CD4-positive, alpha-beta memory T cell (primary cell): ENCODE data around the gene PPA2. TPM values are rescaled to one million over a fixed set of nuclear protein-coding genes. Genes with fewer than 3 reads are reported as not detected.
"Not testable (repeated sequence)": the region's sequence is repeated elsewhere in the genome, so short reads cannot be mapped to it uniquely, and the experiment has no call there.

Experiments used
- CTCF ChIA-PET: fragments of 350-600 bp; sonication (Branson Sonifier 250); formaldehyde crosslinking; loops from one replicate; lab custom pipeline; 2021; ENCODE audit warnings: inconsistent platforms; ENCODE audit not compliant: partially characterized antibody; lab: Charles Lee
- POLR2A ChIA-PET: fragments of 350-600 bp; sonication (Branson Sonifier 250); formaldehyde crosslinking; loops from one replicate; lab custom pipeline; 2021; ENCODE audit not compliant: partially characterized antibody; lab: Charles Lee
- DNase-seq, 5 donors: peaks; one replicate each; pipeline versions ENCODE4 v3.0.0 to v3.0.0-alpha.2; 2020 to 2022; ENCODE audit warnings: mixed read lengths in 1 of 5
- H3K27ac ChIP-seq: one replicate; pipeline ENCODE4 v1.7.0; 2013; ENCODE audit warnings: low read depth, low read length
- H3K27me3 ChIP-seq: 2 replicates; pipeline ENCODE4 v1.7.0; 2013; ENCODE audit warnings: mild to moderate bottlenecking, low read length, moderate library complexity; ENCODE audit not compliant: insufficient read depth
- H3K36me3 ChIP-seq: 2 replicates; pipeline ENCODE4 v1.7.0; 2013; ENCODE audit warnings: mild to moderate bottlenecking, low read length, moderate library complexity; ENCODE audit not compliant: insufficient read depth
- H3K4me1 ChIP-seq: 2 replicates; pipeline ENCODE4 v1.7.0; 2013; ENCODE audit warnings: mild to moderate bottlenecking, low read length, moderate library complexity; ENCODE audit not compliant: insufficient read depth
- H3K4me3 ChIP-seq, 2 donors: one replicate each; pipeline ENCODE4 v1.7.0; 2013; ENCODE audit warnings: low read length in 2 of 2, mild to moderate bottlenecking in 1 of 2
- H3K9me3 ChIP-seq, 2 donors: one replicate each; pipeline ENCODE4 v1.7.0; 2013; ENCODE audit warnings: low read length in 2 of 2, control low read depth in 1 of 2; ENCODE audit not compliant: control insufficient read depth in 1 of 2
- H3K27ac Mint-ChIP-seq, 7 donors: one replicate each; pipeline ENCODE4 v1.8.0; 2020 to 2021; ENCODE audit warnings: mixed read lengths in 7 of 7, mild to moderate bottlenecking in 6 of 7, inconsistent platforms in 3 of 7, moderate library complexity in 3 of 7
- H3K27me3 Mint-ChIP-seq, 2 donors: one replicate each; pipeline ENCODE4 v1.8.0; 2020 to 2021; ENCODE audit warnings: mixed read lengths in 2 of 2
- H3K36me3 Mint-ChIP-seq, 2 donors: one replicate each; pipeline ENCODE4 v1.8.0; 2020 to 2021; ENCODE audit warnings: mixed read lengths in 2 of 2, inconsistent platforms in 1 of 2, mild to moderate bottlenecking in 1 of 2
- H3K4me1 Mint-ChIP-seq, 4 donors: one replicate each; pipeline ENCODE4 v1.8.0; 2020 to 2021; ENCODE audit warnings: mixed read lengths in 4 of 4, mild to moderate bottlenecking in 1 of 4
- H3K4me3 Mint-ChIP-seq, 8 donors: one replicate each; pipeline ENCODE4 v1.8.0; 2020 to 2021; ENCODE audit warnings: mixed read lengths in 8 of 8, mild to moderate bottlenecking in 7 of 8, moderate library complexity in 6 of 8, inconsistent platforms in 3 of 8
- H3K9me3 Mint-ChIP-seq, 8 donors: one replicate each; pipeline ENCODE4 v1.8.0; 2020 to 2021; ENCODE audit warnings: mixed read lengths in 8 of 8, mild to moderate bottlenecking in 5 of 8, inconsistent platforms in 3 of 8, moderate library complexity in 1 of 8
- intact Hi-C: fragments of 100-400 bp; cut with micrococcal nuclease; formaldehyde crosslinking; loops from one replicate; pipeline ENCODE4 v1.15.1; 2023
- polyA plus RNA-seq, 2 donors: library from polyadenylated mRNA; unstranded; fragments of 300-500 nt; fragmentation: Illumina TruSeq; gene quantifications; one replicate each; pipeline ENCODE4 v1.2.3, GENCODE V29; 2021
- total RNA-seq, 2 experiments: library from RNA; stranded (reverse); gene quantifications; one replicate each; pipeline ENCODE4 v1.2.3, GENCODE V29; 2021

Gene PPA2
- total and polyA plus RNA-seq, 4 experiments from 2014 or later, result 56.3 to 160 (median 94.4) TPM

DNA sequence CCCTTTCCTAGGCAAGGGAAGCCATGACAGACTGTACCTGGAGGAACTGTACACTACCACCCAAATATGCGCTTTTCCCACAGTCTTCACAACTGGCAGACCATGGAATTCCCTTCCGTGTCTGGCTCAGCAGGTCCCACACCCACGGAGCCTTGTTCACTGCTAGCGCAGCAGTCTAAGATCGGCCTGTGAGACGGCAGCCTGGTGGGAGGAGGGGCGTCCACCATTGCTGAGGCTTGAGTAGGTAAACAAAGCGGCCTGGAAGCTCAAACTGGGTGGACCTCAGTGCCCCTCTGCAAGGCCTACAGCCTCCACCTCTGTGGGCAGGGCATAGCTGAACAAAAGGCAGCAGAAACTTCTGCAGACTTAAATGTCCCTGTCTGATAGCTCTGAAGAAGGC is 64.7 kb downstream of the PPA2 start:
- H3K4me3 ChIP-seq, H3K27me3 Mint-ChIP-seq, DNase-seq, H3K27ac Mint-ChIP-seq, H3K4me3 Mint-ChIP-seq, intact Hi-C loops, H3K27me3 ChIP-seq, H3K9me3 ChIP-seq, CTCF ChIA-PET, H3K27ac ChIP-seq, H3K4me1 ChIP-seq, H3K36me3 ChIP-seq, POLR2A ChIA-PET: not testable (repeated sequence)
- Mint-ChIP-seq H3K4me1 (peaks cover 9 to 22% (median 17%) of the 10 kb centered on the region in 4 donors), H3K9me3 (peaks cover 0 to 20% (median 11%) of the 10 kb centered on the region in 8 donors), H3K36me3 (peaks cover 69 to 84% of the 10 kb centered on the region in 2 donors)

DNA sequence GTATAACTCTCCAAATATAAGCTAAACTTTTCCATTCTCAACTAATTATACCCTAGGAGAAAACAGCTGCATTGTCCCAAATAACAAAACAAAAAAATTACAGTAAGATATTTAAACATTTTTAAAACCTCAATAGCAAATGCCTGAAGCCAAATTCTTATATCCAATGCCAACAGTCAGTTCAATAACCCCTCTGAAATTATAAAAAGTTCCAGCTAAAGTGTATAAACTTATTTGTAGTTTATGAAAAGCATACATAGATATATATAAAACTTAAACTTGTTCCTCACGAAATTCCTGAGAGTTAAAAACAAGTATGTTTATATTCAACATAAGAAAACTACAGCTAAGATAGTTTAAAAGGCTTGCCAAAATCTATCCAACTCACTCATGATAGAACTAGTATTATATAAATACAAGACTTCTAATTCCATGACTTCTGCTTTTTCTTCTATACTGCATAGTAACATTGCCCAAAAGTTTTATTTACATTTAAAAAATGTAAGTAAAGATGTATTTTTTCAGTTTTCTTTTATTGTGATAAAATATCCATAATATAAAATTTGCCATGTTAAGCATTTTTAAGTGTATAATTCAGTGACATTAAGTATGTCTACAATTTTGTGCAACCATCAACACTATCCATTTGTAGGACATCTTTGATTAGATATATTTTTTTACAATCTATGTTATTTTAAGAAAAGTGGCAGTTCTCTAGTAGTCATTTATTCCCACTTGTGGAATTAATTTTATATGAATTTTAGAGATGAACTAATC is 72.8 kb downstream of the PPA2 start:
- Mint-ChIP-seq H3K4me3 (no peak overlapping the region), H3K27me3 (no peaks in the 10 kb centered on the region), H3K27ac (no peak overlapping the region), H3K36me3 (peaks cover 44 to 51% of the 10 kb centered on the region in 2 donors), H3K4me1 (peaks cover 0 to 4% (median under 1%) of the 10 kb centered on the region in 4 donors), H3K9me3 (peaks cover 0 to 12% (median 1%) of the 10 kb centered on the region in 8 donors)
- no peak overlapping the region for H3K4me3 ChIP-seq
- H3K27me3 ChIP-seq, result no peaks in the 10 kb centered on the region
- no peak overlapping the region for H3K27ac ChIP-seq
- ChIA-PET POLR2A (no interaction called here), CTCF (interaction anchor here (0.5 kb wide), 1 partner anchor 175 kb away, joined by 3 read pairs; no protein-coding TSS in a partner anchor)
- intact Hi-C loops, result no loop called here
- H3K36me3 ChIP-seq, result peaks cover 3% of the 10 kb centered on the region
- H3K9me3 ChIP-seq, result no peaks in the 10 kb centered on the region
- no peak for DNase-seq
- no peaks in the 10 kb centered on the region for H3K4me1 ChIP-seq

DNA sequence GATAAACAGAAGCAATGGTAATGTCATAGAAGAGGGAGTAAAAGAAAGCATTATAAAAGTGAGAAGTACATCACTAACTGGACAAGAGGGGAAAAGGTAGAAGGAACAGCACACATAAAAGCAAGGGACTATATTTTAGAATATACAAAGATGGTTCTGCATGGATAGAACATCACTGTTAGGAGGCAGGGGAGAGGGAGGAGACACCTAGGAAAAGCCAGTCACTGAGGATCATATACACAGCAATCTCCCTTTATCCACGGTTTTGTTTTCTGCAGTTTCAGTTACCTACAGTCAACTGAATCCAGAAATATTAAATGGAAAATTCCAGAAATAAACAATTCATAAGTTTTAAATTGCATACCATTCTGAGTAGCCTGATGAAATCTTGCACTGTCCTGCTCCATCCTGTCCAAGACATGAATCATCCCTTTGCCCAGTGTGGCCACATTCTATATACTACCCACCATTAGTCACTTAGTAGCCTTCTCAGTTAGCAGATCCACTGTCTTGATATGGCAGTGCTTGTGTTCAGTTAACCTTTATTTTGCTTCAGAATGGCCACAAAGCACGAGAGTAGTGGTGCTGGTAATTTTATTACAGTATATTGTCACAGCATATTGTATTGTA is 74.2 kb downstream of the PPA2 start:
- POLR2A ChIA-PET, result no interaction called here
- no peaks in the 10 kb centered on the region for H3K4me1 ChIP-seq
- no peak overlapping the region for H3K4me3 Mint-ChIP-seq
- no peak for DNase-seq
- no peaks in the 10 kb centered on the region for H3K27me3 ChIP-seq
- CTCF ChIA-PET, result no interaction called here
- H3K36me3 ChIP-seq, result peaks cover 3% of the 10 kb centered on the region
- H3K4me1 Mint-ChIP-seq, result peaks cover 0 to 3% (median under 1%) of the 10 kb centered on the region in 4 donors
- no peak overlapping the region for H3K27ac ChIP-seq
- intact Hi-C loops, result no loop called here
- H3K27me3 Mint-ChIP-seq, result no peaks in the 10 kb centered on the region
- peak overlapping the region in 1 of 7 donors; percentile 11 for H3K27ac Mint-ChIP-seq
- peaks cover 0 to 7% (median 0%) of the 10 kb centered on the region in 8 donors for H3K9me3 Mint-ChIP-seq
- peaks cover 43 to 51% of the 10 kb centered on the region in 2 donors for H3K36me3 Mint-ChIP-seq
- no peaks in the 10 kb centered on the region for H3K9me3 ChIP-seq
- H3K4me3 ChIP-seq, result no peak overlapping the region

DNA sequence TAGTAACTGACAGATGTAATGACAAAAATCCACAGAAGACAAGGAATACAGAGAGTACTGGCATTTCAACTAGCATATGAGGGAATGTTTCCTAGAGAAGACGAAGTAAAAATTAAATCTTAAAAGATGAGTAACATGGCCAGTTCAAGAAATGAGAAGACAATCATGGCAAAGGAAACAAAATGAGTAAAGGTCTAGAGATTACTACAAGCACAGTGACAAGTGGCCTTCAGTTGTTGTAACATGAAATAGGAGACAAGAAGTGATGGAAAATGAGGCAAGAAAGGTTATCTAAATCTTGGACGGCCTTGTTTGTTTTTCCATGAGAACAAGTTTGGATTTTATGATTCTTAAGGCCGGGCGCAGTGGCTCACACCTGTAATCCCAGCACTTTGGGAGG is 81.0 kb downstream of the PPA2 start:
- no peaks in the 10 kb centered on the region for H3K27me3 ChIP-seq
- POLR2A ChIA-PET, result no interaction called here
- H3K9me3 ChIP-seq, result no peaks in the 10 kb centered on the region
- no peak for DNase-seq
- peaks cover 0 to 1% (median 0%) of the 10 kb centered on the region in 4 donors for H3K4me1 Mint-ChIP-seq
- no peaks in the 10 kb centered on the region for H3K9me3 Mint-ChIP-seq
- H3K36me3 Mint-ChIP-seq, result peaks cover 50 to 65% of the 10 kb centered on the region in 2 donors
- H3K36me3 ChIP-seq, result no peaks in the 10 kb centered on the region
- no peak overlapping the region for H3K27ac ChIP-seq
- H3K27me3 Mint-ChIP-seq, result no peaks in the 10 kb centered on the region
- intact Hi-C loops, result no loop called here
- H3K4me3 Mint-ChIP-seq, result no peak overlapping the region
- no peaks in the 10 kb centered on the region for H3K4me1 ChIP-seq
- CTCF ChIA-PET, result no interaction called here
- no peak overlapping the region for H3K27ac Mint-ChIP-seq
- H3K4me3 ChIP-seq, result no peak overlapping the region

DNA sequence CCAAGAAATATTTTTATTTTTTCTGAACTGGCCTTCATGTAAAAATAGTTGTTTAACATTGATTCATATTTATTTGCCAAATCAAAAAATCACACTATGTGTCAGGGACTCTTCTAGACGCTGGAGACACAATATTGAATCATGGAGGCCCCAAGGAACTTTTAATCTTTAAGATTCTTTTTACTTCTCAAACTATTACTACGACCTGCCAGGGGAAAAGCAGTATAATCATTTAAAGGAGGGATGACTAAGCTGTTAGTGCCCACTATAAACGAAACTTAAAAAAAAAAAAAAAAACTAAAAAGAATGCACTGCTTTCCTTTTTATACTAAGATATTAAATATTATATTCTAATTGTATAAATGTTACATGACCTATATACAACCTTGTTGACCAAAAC is 84.7 kb downstream of the PPA2 start:
- Mint-ChIP-seq H3K27me3 (no peaks in the 10 kb centered on the region), H3K4me1 (peaks cover 0 to 1% (median 0%) of the 10 kb centered on the region in 4 donors), H3K9me3 (no peaks in the 10 kb centered on the region), H3K27ac (no peak overlapping the region), H3K36me3 (peaks cover 56 to 57% of the 10 kb centered on the region in 2 donors), H3K4me3 (no peak overlapping the region)
- ChIA-PET CTCF (interaction anchor here (1.6 kb wide), 1 partner anchor 25 kb away, joined by 3 read pairs; no protein-coding TSS in a partner anchor), POLR2A (interaction anchor here (1.0 kb wide), 1 partner anchor 8 kb away, joined by 3 read pairs; no protein-coding TSS in a partner anchor)
- intact Hi-C loops, result no loop called here
- no peaks in the 10 kb centered on the region for H3K9me3 ChIP-seq
- DNase-seq, result no peak
- H3K27ac ChIP-seq, result no peak overlapping the region
- H3K36me3 ChIP-seq, result peaks cover 6% of the 10 kb centered on the region
- H3K27me3 ChIP-seq, result no peaks in the 10 kb centered on the region
- H3K4me3 ChIP-seq, result no peak overlapping the region
- H3K4me1 ChIP-seq, result no peaks in the 10 kb centered on the region

DNA sequence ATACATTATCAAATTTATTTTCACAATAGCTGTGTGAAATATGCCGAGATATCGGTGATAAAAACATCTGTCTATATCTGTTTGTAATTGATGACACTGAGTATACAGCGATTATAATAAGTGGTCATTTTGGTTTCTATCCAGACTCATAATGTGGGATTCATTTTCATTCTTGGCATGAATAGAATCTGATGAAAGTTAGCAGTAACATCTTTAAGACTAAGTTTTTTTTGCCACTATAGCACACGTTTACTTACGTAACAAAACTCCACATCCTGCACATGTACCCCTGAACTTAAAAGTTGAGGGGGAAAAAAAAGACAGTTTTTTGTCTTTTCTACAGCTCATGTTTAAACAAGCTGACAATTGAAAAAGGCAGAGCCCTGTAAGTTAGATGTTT is 86.4 kb downstream of the PPA2 start:
- intact Hi-C loops, result no loop called here
- H3K4me1 ChIP-seq, result no peaks in the 10 kb centered on the region
- H3K27me3 Mint-ChIP-seq, result no peaks in the 10 kb centered on the region
- no peaks in the 10 kb centered on the region for H3K9me3 ChIP-seq
- H3K4me3 ChIP-seq, result no peak overlapping the region
- no peak overlapping the region for H3K27ac ChIP-seq
- no peaks in the 10 kb centered on the region for H3K9me3 Mint-ChIP-seq
- no peak overlapping the region for H3K27ac Mint-ChIP-seq
- no peak for DNase-seq
- ChIA-PET CTCF (no interaction called here), POLR2A (no interaction called here)
- peaks cover 63 to 64% of the 10 kb centered on the region in 2 donors for H3K36me3 Mint-ChIP-seq
- H3K4me1 Mint-ChIP-seq, result peaks cover 0 to 1% (median 0%) of the 10 kb centered on the region in 4 donors
- no peaks in the 10 kb centered on the region for H3K27me3 ChIP-seq
- peaks cover 6% of the 10 kb centered on the region for H3K36me3 ChIP-seq
- no peak overlapping the region for H3K4me3 Mint-ChIP-seq

DNA sequence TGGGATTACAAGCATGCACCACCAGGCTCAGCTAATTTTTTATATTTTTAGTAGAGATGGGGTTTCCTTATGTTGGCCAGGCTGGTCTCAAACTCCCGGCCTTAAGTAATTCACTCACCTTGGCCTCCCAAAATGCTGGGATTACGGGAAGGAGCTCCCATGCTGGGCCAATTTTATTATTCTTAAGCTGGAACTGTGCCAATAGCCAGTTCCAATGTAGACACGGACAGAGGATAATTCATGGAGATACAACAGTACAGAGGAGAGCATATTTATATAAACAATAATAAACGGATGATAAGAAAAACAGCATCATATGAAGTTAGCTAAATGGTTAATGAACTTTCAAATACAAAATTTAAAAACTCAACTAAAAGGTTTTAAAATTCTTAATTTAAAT is 87.8 kb downstream of the PPA2 start:
- no peak for DNase-seq
- ChIA-PET POLR2A (no interaction called here), CTCF (interaction anchor here (1.2 kb wide), 1 partner anchor 8 kb away, joined by 4 read pairs; no protein-coding TSS in a partner anchor)
- H3K27ac ChIP-seq, result no peak overlapping the region
- H3K36me3 Mint-ChIP-seq, result peaks cover 61 to 62% of the 10 kb centered on the region in 2 donors
- H3K36me3 ChIP-seq, result peaks cover 6% of the 10 kb centered on the region
- no peak overlapping the region for H3K4me3 ChIP-seq
- no peak overlapping the region for H3K4me3 Mint-ChIP-seq
- H3K9me3 Mint-ChIP-seq, result no peaks in the 10 kb centered on the region
- intact Hi-C loops, result no loop called here
- no peaks in the 10 kb centered on the region for H3K9me3 ChIP-seq
- no peaks in the 10 kb centered on the region for H3K27me3 Mint-ChIP-seq
- H3K4me1 Mint-ChIP-seq, result peaks cover 0 to 1% (median 0%) of the 10 kb centered on the region in 4 donors
- no peaks in the 10 kb centered on the region for H3K4me1 ChIP-seq
- no peaks in the 10 kb centered on the region for H3K27me3 ChIP-seq
- no peak overlapping the region for H3K27ac Mint-ChIP-seq
